Measurements from ENCODE around the gene SCYGR7. TPM values are rescaled to one million over a fixed set of nuclear protein-coding genes. Genes with fewer than 3 reads are reported as not detected.

SCYGR7 gene
- total and polyA plus RNA-seq, 2 of the 13 experiments (the other 11 are each of a cell fraction or from before 2014, with no cell fraction given), result not detected

GRCh38 chr2:227706859-227707258 is 21.3 kb upstream of the SCYGR7 start (continued):
- TF ChIP-seq ZNF280D (CRISPR knock-in tag; IDR thresholded peaks at IDR 0.05) (0 out of 2 replicates have a peak, but pooled peaks have one; percentile 67), HNRNPL (IDR thresholded peaks at IDR 0.05; ENCODE audit: low read depth, low read length) (no peak), ZMYM2 (CRISPR knock-in tag; IDR thresholded peaks at IDR 0.05) (peak; percentile 98), CHD2 (IDR thresholded peaks at IDR 0.05; ENCODE audit: low read depth, low read length) (no peak), ZNF598 (CRISPR knock-in tag; IDR thresholded peaks at IDR 0.05; ENCODE audit: borderline replicate concordance) (peak; percentile 69; the same call in 1 of the 2 replicates), FOXC1 (CRISPR knock-in tag; IDR thresholded peaks at IDR 0.05; ENCODE audit: borderline replicate concordance) (0 out of 2 replicates have a peak, but pooled peaks have one; percentile 38), ZFP90 (CRISPR knock-in tag; IDR thresholded peaks at IDR 0.05; ENCODE audit: borderline replicate concordance) (no peak), DPF2 (CRISPR knock-in tag; IDR thresholded peaks at IDR 0.05; ENCODE audit: borderline replicate concordance, low read depth) (0 out of 2 replicates have a peak, but pooled peaks have one; percentile 39), HINFP (CRISPR knock-in tag; IDR thresholded peaks at IDR 0.05; ENCODE audit: low read depth) (0 out of 2 replicates have a peak, but pooled peaks have one; percentile 46), ZNF577 (CRISPR knock-in tag; IDR thresholded peaks at IDR 0.05; ENCODE audit: borderline replicate concordance, low read depth) (no peak), GLI4 (CRISPR knock-in tag; IDR thresholded peaks at IDR 0.05; ENCODE audit: borderline replicate concordance) (no peak), ZSCAN9 (CRISPR knock-in tag; IDR thresholded peaks at IDR 0.05; ENCODE audit: borderline replicate concordance) (no peak), ZNF772 (CRISPR knock-in tag; IDR thresholded peaks at IDR 0.05) (0 out of 2 replicates have a peak, but pooled peaks have one; percentile 58), ZNF782 (CRISPR knock-in tag; IDR thresholded peaks at IDR 0.05; ENCODE audit: borderline replicate concordance) (no peak; the same call in 1 of the 2 replicates), ZKSCAN5 (CRISPR knock-in tag; IDR thresholded peaks at IDR 0.05) (peak; percentile 96), ATRX (CRISPR knock-in tag; IDR thresholded peaks at IDR 0.05; ENCODE audit: borderline replicate concordance) (no peak), TRIM24 (CRISPR knock-in tag; IDR thresholded peaks at IDR 0.05) (peak; percentile 83; the same call in 1 of the 2 replicates), REPIN1 (CRISPR knock-in tag; IDR thresholded peaks at IDR 0.05; ENCODE audit: borderline replicate concordance, low read depth) (peak; percentile 79), HNRNPK (IDR thresholded peaks at IDR 0.05; ENCODE audit: low read depth, low read length, poor library complexity, severe bottlenecking) (no peak), ZNF350 (CRISPR knock-in tag; IDR thresholded peaks at IDR 0.05; ENCODE audit: borderline replicate concordance, low read depth) (0 out of 2 replicates have a peak, but pooled peaks have one; percentile 27), ZBTB21 (CRISPR knock-in tag; IDR thresholded peaks at IDR 0.05) (no peak)
